ENCODE measurements around the gene HOGA1.

GRCh38 chr10:97572214-97572989 lies 11.8 kb upstream of the HOGA1 start, which contains the start of gene ANKRD2:
- no peak for TF ChIP-seq POLR2A (IDR thresholded peaks at IDR 0.05)
- TF ChIP-seq CTCF (IDR thresholded peaks at IDR 0.05) = peak; percentile 51 to 81 (median 77)

Data from testis (tissue), 2 donors.